CD4-positive, alpha-beta T cell (primary cell): ENCODE measurements around the gene USP44. TPM values are rescaled to one million over a fixed set of nuclear protein-coding genes. Genes with fewer than 3 reads are reported as not detected.

Experiments
- total RNA-seq, 174 experiments: library from RNA in 2 of 174; stranded (reverse) in 2 of 174; gene quantifications; one replicate each; pipeline ENCODE4 v1.2.3 and lab custom pipeline; 2021 to 2026

Gene USP44
- total RNA-seq, 2 experiments from 2014 or later, result 1.3 to 1.5 TPM

Other genes with a start within 250 kb of the USP44 start
- 10 to 100 TPM; 60.2 to 66.3 TPM for gene METAP2, start 77.3 kb downstream of the USP44 start, total RNA-seq
- gene NTN4, start 239.3 kb upstream of the USP44 start, total RNA-seq, result under 1 TPM; 0.47 to 0.71 TPM